Colonic mucosa (tissue), 4 donors: Measurements from ENCODE around the gene KBTBD13. TPM values are rescaled to one million over a fixed set of nuclear protein-coding genes. Genes with fewer than 3 reads are reported as not detected.

Experiments
- DNase-seq: peaks from one replicate; pipeline ENCODE4 v3.0.0-alpha.2; 2020
- H3K27ac ChIP-seq: fragments of 200-600 bp; one replicate; pipeline ENCODE4 v1.8.0; 2021
- H3K27me3 ChIP-seq: fragments of 200-600 bp; one replicate; pipeline ENCODE4 v1.8.0; 2021
- H3K36me3 ChIP-seq: fragments of 200-600 bp; one replicate; pipeline ENCODE4 v1.8.0; 2021
- H3K4me1 ChIP-seq: fragments of 200-600 bp; one replicate; pipeline ENCODE4 v1.8.0; 2021; ENCODE audit warnings: mild to moderate bottlenecking
- H3K4me3 ChIP-seq: fragments of 200-600 bp; one replicate; pipeline ENCODE4 v1.8.0; 2021
- H3K9ac ChIP-seq, 2 donors: one replicate each; pipeline ENCODE4 v1.7.0; 2013; ENCODE audit warnings: control low read depth in 2 of 2, low read depth in 2 of 2, low read length in 2 of 2
- H3K9me3 ChIP-seq: fragments of 200-600 bp; one replicate; pipeline ENCODE4 v1.8.0; 2021
- CTCF ChIP-seq: fragments of 200-600 bp; IDR thresholded peaks from one replicate; pipeline ENCODE4 v1.8.0; 2022; ENCODE audit warnings: antibody characterized with exemption, mild to moderate bottlenecking
- intact Hi-C: fragments of 100-400 bp; cut with DNase I; formaldehyde crosslinking; loops from one replicate; pipeline ENCODE4 v1.14.1; 2022
- total RNA-seq, 2 donors: library from RNA; stranded (reverse); fragmentation: NEBNext Ultra II Directional in 1 of 2; extraction: Animal tissue kit (Norgen Biotek cat#: 25700) in 1 of 2; gene quantifications; one replicate each; pipeline ENCODE4 v1.2.1, GENCODE V29; 2021
- donor health status: healthy.
- donor health status: DM: no; HTN: no; CAD: no.
- donor health status: DM: no; HTN: no; CAD: no.

The KBTBD13 gene
- total RNA-seq, 2 donors from 2014 or later, result not detected

- TF ChIP-seq CTCF, result no peak
- no peaks in the 10 kb centered on the region for H3K9me3 ChIP-seq
- H3K9ac ChIP-seq, result no peak overlapping the region
- H3K27ac ChIP-seq, result no peak overlapping the region
- DNase-seq, result no peak
- no peak overlapping the region for H3K4me3 ChIP-seq
- peaks cover 21% of the 10 kb centered on the region for H3K4me1 ChIP-seq
- no peaks in the 10 kb centered on the region for H3K27me3 ChIP-seq
- H3K36me3 ChIP-seq, result no peaks in the 10 kb centered on the region
- intact Hi-C loops, result loop anchor here (5.0 kb wide), 1 partner anchor 47 kb away; no protein-coding TSS in a partner anchor
Observed at GRCh38 chr15:65084500-65085206, 8.1 kb downstream of the KBTBD13 start.

- TF ChIP-seq CTCF, result no peak
- Histone ChIP-seq H3K27me3 (no peaks in the 10 kb centered on the region), H3K9me3 (no peaks in the 10 kb centered on the region), H3K4me3 (no peak overlapping the region), H3K4me1 (peaks cover 21% of the 10 kb centered on the region), H3K36me3 (no peaks in the 10 kb centered on the region), H3K27ac (no peak overlapping the region), H3K9ac (peak overlapping the region in 1 of 2 donors; percentile 13)
- intact Hi-C loops, result no loop called here
- DNase-seq, result no peak
Observed at GRCh38 chr15:65085207-65085753, 8.7 kb downstream of the KBTBD13 start.

- H3K9me3 ChIP-seq, result no peaks in the 10 kb centered on the region
- DNase-seq, result peak; percentile 62
- H3K36me3 ChIP-seq, result no peaks in the 10 kb centered on the region
- no peak overlapping the region for H3K27ac ChIP-seq
- peaks cover 21% of the 10 kb centered on the region for H3K4me1 ChIP-seq
- no peak overlapping the region for H3K4me3 ChIP-seq
- TF ChIP-seq CTCF, result no peak
- H3K27me3 ChIP-seq, result no peaks in the 10 kb centered on the region
- H3K9ac ChIP-seq, result no peak overlapping the region
- intact Hi-C loops, result no loop called here
Observed at GRCh38 chr15:65085990-65086679, 9.6 kb downstream of the KBTBD13 start.

- Histone ChIP-seq H3K9me3 (no peaks in the 10 kb centered on the region), H3K27me3 (no peaks in the 10 kb centered on the region), H3K4me1 (peaks cover 21% of the 10 kb centered on the region), H3K9ac (no peak overlapping the region), H3K36me3 (no peaks in the 10 kb centered on the region), H3K27ac (no peak overlapping the region), H3K4me3 (no peak overlapping the region)
- no peak for DNase-seq
- TF ChIP-seq CTCF, result no peak
- intact Hi-C loops, result no loop called here
Observed at GRCh38 chr15:65086680-65087111, 10.2 kb downstream of the KBTBD13 start.

- H3K4me3 ChIP-seq, result no peak overlapping the region
- TF ChIP-seq CTCF, result no peak
- H3K27me3 ChIP-seq, result no peaks in the 10 kb centered on the region
- H3K9me3 ChIP-seq, result no peaks in the 10 kb centered on the region
- H3K36me3 ChIP-seq, result no peaks in the 10 kb centered on the region
- peaks cover 19% of the 10 kb centered on the region for H3K4me1 ChIP-seq
- peak overlapping the region; percentile 89 for H3K27ac ChIP-seq
- DNase-seq, result no peak
- peak overlapping the region; percentile 47 to 83 for H3K9ac ChIP-seq
- intact Hi-C loops, result no loop called here
Observed at GRCh38 chr15:65087411-65087810, 10.9 kb downstream of the KBTBD13 start.
